ENCODE results near the gene GALNT7. TPM values are rescaled to one million over a fixed set of nuclear protein-coding genes. Genes with fewer than 3 reads are reported as not detected.

Gene GALNT7
- total and polyA plus RNA-seq, 10 of the 15 experiments (the other 5 are each of a cell fraction or from before 2014, with no cell fraction given) = 14.2 to 33.2 (median 28.9) TPM

DNA sequence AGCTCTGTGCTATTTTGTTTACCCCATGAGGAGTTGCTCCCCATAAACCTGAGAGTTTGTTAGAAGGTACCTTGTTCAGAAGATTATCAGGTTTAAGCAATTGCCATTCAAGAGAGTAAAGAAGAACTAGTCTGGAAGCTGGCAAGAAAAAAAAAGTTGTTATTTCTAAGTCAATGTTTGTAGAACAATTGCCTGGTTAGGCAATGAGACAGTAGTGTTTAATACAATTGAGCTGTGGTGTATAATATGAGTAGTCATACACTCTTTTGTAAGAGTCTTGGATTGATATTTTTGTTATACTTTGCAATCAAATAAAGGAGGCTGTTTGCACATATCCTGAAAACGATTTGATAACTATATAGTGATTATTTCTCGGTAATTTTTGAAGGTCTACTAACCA lies 44.7 kb downstream of the GALNT7 start:
- H3K79me2 ChIP-seq (ENCODE audit: control insufficient read depth, insufficient read depth, low read length) = 0 out of 2 replicates have a peak, but pooled peaks cover 2% of the 10 kb centered on the region
- no peak for FAIRE-seq
- BruUV-seq (replicated peaks) = no TSS peak

More for the DNA sequence above, 44.7 kb downstream of the GALNT7 start:
- Histone ChIP-seq H3K4me3 (no peak overlapping the region), H2AFZ (ENCODE audit: control insufficient read depth, low read depth, low read length) (no peak overlapping the region), H4K20me1 (ENCODE audit: control insufficient read depth, insufficient read depth) (no peaks in the 10 kb centered on the region), H3K27ac (ENCODE audit: control insufficient read depth, insufficient read depth) (no peak overlapping the region), H3K27me3 (replicated peaks in 1 of 2; ENCODE audit: control insufficient read depth in 2 of 2, insufficient read depth in 2 of 2, low read length in 1 of 2) (no peaks in the 10 kb centered on the region), H3K9ac (ENCODE audit: control insufficient read depth, insufficient read depth, low read length) (no peak overlapping the region), H3K36me3 (ENCODE audit: control insufficient read depth in 2 of 2, insufficient read depth in 2 of 2, low read length in 1 of 2) (peaks cover 0 to 2% of the 10 kb centered on the region in 2 experiments; a peak in 2 of 4 replicates), H3K4me2 (ENCODE audit: control insufficient read depth, insufficient read depth) (no peak overlapping the region), H3K9me3 (replicated peaks; ENCODE audit: control insufficient read depth, insufficient read depth, low read length) (no peaks in the 10 kb centered on the region), H3K4me1 (ENCODE audit: control insufficient read depth, insufficient read depth, low read length) (no peaks in the 10 kb centered on the region)
- no peak for DNase-seq (ENCODE audit: low read depth, low spot score)
- intact Hi-C loops (cut with micrococcal nuclease; ENCODE audit: unreplicated experiment) (no loop called here), in situ Hi-C loops (cut with MboI) (no loop called here)
- WGBS (ENCODE audit: insufficient coverage, insufficient replicate concordance, low lambda C conversion rate, missing lambda C conversion rate) = 96% methylated on average over 2 of the region's 2 CpGs
- POLR2A ChIA-PET = no interaction called here
- TF ChIP-seq IKZF2 (IDR thresholded peaks at IDR 0.05) (no peak), KLF5 (IDR thresholded peaks at IDR 0.05; ENCODE audit: partially characterized antibody) (no peak), POLR2A (IDR thresholded peaks at IDR 0.05; ENCODE audit: low read depth, low read length) (no peak)
- TF ChIP-seq, protein P1, sequence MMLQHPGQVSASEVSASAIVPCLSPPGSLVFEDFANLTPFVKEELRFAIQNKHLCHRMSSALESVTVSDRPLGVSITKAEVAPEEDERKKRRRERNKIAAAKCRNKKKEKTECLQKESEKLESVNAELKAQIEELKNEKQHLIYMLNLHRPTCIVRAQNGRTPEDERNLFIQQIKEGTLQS (IDR thresholded peaks at IDR 0.05; ENCODE audit: borderline replicate concordance, extremely low read depth, low read depth, low read length) = no peak
- TF ChIP-seq, protein P2, sequence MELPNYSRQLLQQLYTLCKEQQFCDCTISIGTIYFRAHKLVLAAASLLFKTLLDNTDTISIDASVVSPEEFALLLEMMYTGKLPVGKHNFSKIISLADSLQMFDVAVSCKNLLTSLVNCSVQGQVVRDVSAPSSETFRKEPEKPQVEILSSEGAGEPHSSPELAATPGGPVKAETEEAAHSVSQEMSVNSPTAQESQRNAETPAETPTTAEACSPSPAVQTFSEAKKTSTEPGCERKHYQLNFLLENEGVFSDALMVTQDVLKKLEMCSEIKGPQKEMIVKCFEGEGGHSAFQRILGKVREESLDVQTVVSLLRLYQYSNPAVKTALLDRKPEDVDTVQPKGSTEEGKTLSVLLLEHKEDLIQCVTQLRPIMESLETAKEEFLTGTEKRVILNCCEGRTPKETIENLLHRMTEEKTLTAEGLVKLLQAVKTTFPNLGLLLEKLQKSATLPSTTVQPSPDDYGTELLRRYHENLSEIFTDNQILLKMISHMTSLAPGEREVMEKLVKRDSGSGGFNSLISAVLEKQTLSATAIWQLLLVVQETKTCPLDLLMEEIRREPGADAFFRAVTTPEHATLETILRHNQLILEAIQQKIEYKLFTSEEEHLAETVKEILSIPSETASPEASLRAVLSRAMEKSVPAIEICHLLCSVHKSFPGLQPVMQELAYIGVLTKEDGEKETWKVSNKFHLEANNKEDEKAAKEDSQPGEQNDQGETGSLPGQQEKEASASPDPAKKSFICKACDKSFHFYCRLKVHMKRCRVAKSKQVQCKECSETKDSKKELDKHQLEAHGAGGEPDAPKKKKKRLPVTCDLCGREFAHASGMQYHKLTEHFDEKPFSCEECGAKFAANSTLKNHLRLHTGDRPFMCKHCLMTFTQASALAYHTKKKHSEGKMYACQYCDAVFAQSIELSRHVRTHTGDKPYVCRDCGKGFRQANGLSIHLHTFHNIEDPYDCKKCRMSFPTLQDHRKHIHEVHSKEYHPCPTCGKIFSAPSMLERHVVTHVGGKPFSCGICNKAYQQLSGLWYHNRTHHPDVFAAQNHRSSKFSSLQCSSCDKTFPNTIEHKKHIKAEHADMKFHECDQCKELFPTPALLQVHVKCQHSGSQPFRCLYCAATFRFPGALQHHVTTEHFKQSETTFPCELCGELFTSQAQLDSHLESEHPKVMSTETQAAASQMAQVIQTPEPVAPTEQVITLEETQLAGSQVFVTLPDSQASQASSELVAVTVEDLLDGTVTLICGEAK (IDR thresholded peaks at IDR 0.05; ENCODE audit: borderline replicate concordance) = no peak
- no peak for ATAC-seq
- SMC1A ChIA-PET (ENCODE audit: uncharacterized antibody, unreplicated experiment) = interaction anchor here (0.6 kb wide), 1 partner anchor 11 kb away, joined by 3 read pairs; no protein-coding TSS in a partner anchor
- CTCF ChIA-PET = no interaction called here
- RAD21 ChIA-PET (ENCODE audit: unreplicated experiment) = no interaction called here

Measured in GM12878 (cell line).